GM19099 (cell line): ENCODE data around the gene ARHGAP4.

Source experiments
- POLR2A ChIP-seq: IDR thresholded peaks from 3 replicates; pipeline ENCODE4 v1.6.1; 2011; ENCODE audit warnings: low read depth; ENCODE audit not compliant: insufficient read length; ENCODE audit errors: extremely low read depth

Gene ARHGAP4

DNA sequence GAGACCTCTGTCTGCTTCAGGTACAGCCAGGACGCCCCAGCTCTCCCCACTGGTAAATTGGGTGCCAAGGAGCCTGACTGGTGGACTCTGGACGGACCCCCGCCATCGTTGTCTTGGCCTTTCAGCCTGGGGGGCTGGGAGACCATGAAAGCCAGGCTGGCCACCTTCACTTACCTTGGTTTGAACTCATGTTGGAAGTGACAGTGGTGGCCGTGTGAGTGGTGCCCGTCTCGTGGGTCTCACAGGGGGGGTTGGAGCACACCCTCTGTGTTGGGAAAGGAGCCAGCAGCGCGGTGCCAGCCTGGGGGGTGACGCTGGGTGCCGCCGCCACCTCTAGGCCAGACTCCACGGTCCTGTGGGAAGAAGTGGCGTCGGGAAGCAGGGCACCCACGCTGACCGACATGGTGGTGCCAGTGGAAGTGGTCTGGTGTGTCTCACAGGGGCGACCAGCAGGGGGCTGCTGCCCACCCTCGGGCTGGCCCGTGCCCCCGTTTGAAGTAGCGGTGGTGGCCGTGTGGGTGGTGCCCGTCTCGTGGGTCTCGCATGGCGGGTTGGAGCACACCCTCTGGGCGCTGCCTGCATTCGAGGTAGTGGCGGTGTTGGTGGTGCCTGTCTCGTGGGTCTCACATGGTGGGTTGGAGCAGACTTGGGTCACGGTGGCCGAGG is 28.0 kb upstream of the ARHGAP4 start:
- TF ChIP-seq POLR2A, result no peak

DNA sequence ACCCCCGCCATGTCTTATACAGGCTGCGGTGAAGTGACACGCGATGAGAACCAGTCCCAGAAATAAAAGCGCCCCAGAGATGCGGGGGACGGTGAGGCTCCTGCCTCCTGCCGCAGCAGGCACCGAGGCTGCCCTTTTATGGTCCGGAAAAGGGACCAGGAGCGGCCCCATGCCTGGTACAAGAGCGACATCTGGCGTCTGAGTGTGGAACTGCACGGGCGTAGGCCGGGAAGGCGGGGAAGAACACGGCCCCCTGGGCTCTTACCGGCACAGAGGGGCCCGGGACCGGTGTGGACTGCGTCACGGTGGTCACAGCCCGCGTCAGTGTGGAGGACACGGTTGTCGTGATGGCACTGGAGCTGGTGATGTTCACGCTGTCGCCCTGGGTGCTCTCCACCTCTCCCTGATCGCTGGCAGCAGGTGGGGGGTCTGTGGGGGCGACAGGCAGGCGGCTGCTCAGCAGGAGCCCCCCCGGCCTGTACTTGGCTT is 27.3 kb upstream of the ARHGAP4 start:
- TF ChIP-seq POLR2A, result no peak

DNA sequence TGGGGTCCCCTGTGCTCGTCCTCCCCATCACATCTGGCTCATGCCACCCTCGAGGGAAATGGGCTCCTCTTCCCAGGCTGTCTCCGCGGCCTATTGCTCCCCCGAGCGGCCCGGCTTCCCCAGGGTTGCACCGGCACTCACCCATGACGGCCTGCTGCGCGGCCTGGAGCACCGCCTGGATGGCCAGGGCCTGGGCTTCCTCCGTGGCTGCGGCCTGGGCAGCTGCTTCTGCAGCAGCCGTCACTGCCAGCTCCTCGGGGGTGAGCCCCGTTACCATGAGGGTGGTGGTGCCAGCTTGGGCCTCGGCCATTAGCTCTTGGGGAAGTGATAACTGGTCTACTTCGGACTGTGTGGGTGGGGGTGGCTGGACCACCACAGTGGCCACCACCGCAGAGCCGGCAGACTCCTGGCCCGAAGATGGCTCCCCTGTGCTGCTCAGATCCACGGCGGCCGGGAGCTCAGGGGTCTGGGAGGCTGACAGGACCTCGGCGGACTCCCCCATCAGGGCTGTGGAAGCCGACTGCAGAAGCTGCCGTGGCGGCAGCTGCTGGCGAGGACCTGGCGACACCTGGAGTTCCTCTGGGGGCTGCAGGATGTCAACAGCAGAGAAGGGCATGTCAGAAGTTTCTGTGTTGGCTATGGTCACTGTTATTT is 26.4 kb upstream of the ARHGAP4 start:
- no peak for TF ChIP-seq POLR2A

DNA sequence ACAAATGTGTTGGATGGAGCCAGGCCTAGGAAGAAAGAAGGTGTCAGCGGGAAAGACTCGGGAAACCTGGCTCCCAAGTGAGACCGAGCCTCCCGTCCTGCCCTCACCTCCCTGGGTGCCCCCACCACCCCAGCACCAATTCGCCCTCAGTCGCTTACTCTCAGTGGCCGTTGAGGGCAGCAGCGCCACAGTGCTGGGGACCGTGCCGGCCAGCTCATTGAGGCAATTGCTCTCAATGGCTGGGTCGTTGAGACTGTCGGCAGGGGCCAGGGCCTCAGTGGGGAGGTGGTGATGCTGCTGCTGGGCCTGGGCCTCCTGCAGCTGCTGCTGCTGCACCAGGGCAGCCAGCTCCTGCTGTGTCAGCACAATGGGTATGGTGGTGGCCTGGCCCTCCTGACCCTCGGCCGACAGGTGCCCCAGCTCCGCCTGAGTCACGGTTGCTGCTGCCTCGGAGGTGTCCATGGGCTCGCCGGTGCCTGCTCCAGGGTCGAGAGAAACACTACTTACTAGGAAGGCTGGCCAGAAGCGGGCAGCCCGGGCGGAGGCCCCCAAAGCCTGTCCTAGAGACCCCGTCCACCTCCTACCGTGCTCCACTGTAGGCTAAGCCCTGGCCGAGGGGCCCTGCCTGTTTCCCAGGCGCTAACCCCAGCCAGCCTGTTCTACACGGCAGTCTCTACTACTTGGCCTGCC is 25.8 kb upstream of the ARHGAP4 start:
- TF ChIP-seq POLR2A, result no peak

DNA sequence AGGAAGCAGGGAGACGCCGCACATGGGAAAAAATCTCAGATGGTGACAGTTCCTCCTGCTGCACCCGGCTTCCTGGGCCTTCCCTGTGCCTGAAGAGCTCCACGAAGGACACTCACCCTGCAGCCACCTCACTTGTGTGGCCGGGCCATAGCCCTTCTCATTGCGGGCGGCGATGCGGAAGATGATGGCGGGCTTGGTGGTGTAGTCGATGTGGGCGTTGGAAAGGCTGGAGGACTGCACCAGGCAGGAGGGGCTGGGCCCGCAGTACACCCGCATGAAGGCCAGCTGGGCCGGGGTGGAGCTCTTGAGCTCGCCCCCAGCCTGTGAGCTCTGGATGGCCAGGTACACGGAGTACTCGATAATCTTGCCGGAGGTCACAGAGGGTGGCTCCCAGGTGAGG is 24.1 kb upstream of the ARHGAP4 start:
- no peak for TF ChIP-seq POLR2A

DNA sequence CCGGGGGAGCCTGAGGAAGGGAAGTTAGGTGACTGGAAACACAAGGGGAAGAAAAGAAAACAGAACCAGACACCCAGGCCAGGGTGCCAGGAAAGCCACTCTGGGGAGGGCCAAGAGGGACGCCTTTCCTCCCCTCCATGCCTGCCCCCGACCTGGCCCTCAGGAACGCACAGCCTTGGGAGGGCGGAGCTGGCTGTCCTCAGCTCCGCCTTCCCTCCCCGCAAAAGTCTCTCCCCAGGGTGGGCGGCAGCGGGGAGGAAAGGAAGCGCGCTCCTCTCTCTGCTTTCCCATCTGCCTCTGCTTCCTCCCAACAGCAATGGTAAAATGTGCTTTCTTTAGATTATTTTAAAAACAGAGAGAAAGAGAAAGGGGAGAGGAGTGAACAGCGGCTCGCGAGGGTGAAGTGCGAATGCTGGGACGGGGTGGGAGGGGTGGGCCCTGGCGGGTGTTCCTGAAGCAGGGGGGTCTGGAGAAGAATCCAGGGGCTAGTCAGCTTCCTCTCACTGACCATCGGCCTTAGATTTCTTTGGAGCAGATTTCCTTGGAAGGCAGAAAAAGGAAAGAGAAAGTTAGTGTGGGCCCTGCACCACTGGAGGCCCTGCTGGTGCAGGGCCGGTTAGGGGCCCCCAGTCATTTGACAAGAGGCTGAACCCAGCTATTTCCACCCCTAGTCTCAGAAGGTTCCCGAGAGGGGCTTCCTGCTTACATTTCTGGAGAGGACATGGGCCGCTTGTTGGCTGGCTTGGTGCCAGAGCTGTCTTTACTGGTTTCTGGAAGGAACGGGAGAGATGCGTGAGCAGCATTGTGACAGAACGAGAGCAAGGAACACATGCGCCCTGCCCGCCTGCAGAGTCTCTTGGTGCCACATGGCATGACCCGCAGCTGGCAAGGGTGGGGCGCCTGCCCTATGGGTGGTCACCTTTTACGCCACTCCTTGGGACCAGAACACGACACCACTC is 23.1 kb upstream of the ARHGAP4 start:
- TF ChIP-seq POLR2A, result no peak

DNA sequence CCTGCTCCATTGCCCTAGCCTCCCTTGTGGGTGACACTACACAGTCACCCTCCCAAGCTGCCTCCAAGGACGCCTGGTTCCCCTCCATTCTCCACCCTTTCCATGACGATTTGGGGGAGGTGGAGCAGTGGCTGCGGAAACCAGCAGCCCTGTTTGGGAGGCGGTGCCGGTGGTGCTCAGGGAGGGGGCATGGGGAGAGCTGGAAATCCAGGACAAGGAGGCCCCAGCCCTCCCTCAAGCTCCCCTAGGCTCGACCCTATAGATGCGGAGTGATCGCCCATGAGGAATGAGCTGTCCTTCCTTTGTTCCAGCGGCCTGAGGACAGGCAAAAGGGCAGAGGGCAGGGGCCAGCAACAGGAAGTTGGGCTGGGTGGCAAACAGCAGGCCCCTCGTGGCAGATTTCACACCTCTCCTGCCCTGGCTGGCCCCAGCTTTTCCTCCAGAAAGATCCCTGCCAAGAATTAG is 22.0 kb upstream of the ARHGAP4 start:
- no peak for TF ChIP-seq POLR2A

DNA sequence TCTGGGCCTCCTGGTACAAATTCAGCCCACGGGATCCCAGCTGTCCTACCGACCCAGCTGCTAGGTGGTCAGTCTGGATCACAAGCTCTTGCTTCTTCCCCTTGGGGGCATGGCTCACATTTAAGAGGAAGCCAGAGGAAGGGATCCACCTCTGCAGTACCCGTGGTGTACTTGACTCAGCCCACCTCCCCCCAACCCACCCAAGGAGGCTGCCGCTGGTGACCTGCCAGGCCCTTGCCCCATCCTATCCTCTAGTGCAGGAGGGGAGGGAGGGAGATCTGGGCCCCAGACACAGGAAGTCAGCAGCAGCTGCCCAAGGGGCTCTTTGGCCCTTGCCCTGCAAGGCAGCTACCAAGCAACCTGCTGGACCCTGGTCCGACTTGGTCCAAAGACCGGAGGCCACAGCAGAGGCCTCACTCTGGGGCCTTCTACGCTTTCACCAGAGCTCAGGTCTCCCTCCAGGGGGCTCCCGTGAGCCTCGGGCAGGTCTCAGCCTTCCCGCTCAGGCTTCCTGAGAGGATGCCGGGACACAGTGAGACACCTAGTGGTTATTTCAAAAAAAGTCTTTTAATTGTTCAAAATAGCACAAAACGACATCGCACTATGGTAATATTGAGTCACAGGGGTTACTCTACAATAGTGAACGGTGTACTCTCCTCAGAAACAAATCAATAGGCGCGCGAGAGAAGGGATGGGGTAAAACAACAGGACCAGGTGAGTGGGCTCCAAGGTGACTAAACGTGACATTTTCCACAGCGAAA is 21.1 kb upstream of the ARHGAP4 start:
- no peak for TF ChIP-seq POLR2A

DNA sequence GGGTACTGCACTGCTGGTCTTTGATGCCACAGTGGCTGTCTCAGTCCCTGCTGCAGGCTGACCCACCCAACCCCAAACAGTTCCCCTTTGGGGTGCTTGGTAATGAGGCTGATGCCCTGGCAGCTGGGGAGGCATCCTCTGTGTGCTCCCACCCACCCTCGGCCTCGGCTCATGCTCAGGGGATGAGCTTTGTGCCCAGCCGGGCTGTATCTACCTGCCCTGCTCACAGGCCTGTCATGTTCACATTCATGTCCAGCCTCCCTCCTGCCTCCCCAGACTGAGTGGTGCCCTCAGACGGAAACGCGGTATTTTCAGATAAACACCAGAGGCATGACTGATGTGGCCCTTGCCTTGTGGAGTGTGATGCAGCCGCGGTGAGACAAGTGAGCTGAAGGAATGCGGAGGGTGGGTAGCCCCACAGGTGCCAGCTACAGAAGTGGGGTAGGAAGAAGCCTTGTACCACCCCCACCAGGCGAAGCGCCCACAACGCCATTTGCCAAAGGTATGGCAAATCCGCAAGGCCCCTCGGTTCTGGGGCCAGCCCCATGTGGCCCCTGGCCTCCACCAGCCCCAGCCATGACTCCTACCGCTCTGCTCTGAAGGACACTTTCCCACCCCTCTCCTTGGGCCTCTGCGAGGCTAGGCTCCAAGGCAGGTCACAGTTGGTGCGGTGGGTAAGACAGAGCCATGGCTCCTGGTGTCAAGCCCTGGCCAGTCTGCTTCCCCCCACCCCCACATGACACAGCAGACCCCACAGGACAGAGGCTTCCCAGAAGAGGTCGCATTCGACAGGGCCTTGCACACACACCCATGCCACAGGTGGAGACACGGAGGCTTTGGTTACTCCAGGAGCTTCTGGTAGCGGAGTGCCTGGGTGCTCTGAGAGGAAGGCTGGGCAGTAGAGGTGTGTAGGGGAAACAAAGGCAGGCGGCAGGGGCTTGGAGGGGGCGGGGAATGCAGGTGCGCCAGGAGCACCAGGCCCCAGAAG is 20.2 kb upstream of the ARHGAP4 start:
- no peak for TF ChIP-seq POLR2A

DNA sequence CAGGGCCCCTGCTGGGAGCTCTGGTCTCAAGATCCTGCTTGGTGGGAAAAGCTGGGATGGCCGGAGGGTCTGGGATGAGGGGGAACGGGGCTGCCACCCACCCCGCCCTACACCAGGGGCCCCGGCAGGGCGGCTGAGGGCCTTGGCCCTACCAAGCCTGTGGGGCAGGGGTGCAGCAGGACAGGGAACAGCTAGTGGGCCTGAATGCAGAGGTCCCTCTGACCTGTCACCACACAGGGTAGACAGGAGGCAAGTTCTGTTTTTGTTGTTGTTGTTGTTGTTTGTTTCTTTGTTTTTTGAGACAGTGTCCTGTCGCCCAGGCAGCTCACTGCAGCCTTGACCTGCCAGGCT is 18.7 kb upstream of the ARHGAP4 start:
- no peak for TF ChIP-seq POLR2A

DNA sequence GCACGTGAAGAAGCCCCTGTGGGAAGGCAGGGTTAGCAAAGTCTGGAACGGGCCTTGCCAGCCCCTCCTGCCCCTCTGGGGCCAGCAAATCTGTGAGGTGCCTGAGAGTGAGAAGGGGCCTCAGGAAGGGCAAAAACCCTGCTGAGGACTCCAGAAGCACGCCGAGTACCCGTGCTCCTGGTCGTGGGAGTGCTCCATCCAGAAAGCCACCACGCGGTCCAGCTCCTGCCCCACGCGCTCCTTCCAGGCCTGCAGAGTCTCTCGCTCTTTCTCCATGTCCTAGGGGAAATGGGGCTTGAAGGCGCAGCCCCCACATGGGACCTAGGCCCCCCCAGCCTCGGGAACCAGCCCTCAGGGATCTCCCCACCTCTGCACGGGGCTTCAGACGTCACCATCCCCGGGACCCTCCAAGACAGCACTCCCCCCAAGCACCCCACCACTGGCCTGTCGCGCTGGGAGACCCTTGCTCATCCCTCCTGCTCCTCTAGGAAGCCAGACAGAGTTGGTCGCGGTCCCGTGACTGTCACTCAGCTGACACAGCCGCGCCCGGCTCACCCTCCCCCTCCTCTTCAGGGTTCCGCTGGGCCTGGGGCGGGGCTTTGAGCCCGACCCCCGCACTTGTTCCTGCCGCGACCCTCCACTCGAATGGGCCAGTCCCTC is 18.2 kb upstream of the ARHGAP4 start, which contains the start of gene RENBP:
Gene RENBP (minus strand): TSS at position 504 of the 660 bp plus-strand sequence. CDS start 33 bp downstream, at position 471.
- no peak for TF ChIP-seq POLR2A
